Uterus (tissue), 2 donors: Measurements from ENCODE around the gene KIAA1328.

Source experiments
- CTCF ChIP-seq, 4 experiments: fragments of 200-600 bp in 2 of 4; fragments of 450-650 bp in 2 of 4; sonication (generic) in 2 of 4; IDR thresholded peaks; one replicate each; pipeline ENCODE4 v1.5.1; 2016 to 2019; ENCODE audit warnings: antibody characterized with exemption in 4 of 4, mild to moderate bottlenecking in 2 of 4, moderate library complexity in 1 of 4
- POLR2A ChIP-seq, 2 donors: fragments of 450-650 bp; IDR thresholded peaks; one replicate each; pipeline ENCODE4 v1.6.1; 2016; ENCODE audit warnings: antibody characterized with exemption in 2 of 2, mild to moderate bottlenecking in 1 of 2, moderate library complexity in 1 of 2

GRCh38 chr18:37264956-37265355, 436.0 kb downstream of the KIAA1328 start:
- TF ChIP-seq CTCF (IDR thresholded peaks at IDR 0.05) (no peak), POLR2A (IDR thresholded peaks at IDR 0.05) (no peak)
